Right lung (tissue), 5 donors: Measurements from ENCODE around the gene PTPRN2. TPM values are rescaled to one million over a fixed set of nuclear protein-coding genes. Genes with fewer than 3 reads are reported as not detected.
"Not testable (repeated sequence)": the region's sequence is repeated elsewhere in the genome, so short reads cannot be mapped to it uniquely, and the experiment has no call there.

ENCODE experiments used
- DNase-seq, 2 donors: peaks; one replicate each; pipeline ENCODE4 v3.0.0-alpha.2; 2013
- polyA plus RNA-seq, 5 donors: library from polyadenylated mRNA; unstranded; fragments of 120-200 nt; gene quantifications; one replicate each; pipeline versions ENCODE4 v1.2.1 to v1.2.3, GENCODE V29; 2013; ENCODE audit warnings: inconsistent platforms in 1 of 5, low replicate concordance in 1 of 5; ENCODE audit not compliant: insufficient read length in 5 of 5, insufficient read depth in 1 of 5

PTPRN2 gene
- polyA plus RNA-seq, 5 donors: 6.2 to 8.1 (median 7.0) TPM

DNA sequence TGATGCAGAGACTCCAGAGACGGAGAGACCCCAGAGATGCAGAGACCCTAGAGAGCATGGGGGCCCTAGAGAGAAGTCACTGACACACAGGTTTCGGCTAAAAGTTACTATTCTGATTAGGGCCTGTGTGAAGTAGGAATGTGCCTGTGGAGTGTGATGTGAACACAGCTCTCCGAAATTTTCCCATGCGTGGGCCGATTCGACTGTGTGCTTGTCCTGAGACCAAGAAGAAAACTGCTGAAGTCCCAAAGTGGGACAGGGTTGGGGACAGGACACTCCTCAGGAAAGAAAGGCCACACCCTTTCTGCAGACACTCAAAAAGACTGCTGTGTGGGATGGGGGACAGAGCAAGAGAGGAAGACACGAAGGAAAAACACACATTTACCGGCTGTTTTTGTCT, 533.5 kb downstream of the PTPRN2 start:
- no peak for DNase-seq

DNA sequence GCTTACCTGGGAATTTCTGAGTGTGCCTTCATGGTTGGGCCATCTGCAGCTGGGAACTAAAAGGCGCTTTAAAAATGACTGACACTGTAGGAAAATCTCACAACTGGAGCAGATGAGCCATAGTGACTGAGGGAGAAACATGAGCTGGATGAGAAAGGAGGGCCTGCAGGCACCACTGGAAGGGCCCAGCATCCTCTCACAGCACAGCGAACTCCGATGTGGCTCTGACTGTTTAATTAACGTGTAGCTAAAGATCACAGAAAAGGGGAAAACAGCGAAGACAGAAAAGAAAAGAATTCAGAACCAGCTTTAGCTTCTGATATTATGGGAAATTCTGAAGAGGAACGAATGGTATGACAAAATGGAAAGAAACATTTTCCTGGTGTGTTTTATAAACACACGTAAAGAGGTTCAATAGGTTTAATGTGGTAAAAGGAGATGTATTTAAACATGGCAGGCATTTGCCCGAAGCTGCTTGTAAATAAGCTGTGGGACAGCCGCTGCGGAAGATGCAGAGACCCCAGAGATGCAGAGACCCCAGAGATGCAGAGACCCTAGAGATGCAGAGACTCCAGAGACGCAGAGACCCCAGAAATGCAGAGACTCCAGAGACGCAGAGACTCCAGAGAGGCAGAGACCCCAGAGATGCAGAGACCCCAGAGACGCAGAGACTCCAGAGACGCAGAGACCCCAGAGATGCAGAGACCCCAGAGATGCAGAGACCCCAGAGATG, 534.3 kb downstream of the PTPRN2 start:
- no peak for DNase-seq

DNA sequence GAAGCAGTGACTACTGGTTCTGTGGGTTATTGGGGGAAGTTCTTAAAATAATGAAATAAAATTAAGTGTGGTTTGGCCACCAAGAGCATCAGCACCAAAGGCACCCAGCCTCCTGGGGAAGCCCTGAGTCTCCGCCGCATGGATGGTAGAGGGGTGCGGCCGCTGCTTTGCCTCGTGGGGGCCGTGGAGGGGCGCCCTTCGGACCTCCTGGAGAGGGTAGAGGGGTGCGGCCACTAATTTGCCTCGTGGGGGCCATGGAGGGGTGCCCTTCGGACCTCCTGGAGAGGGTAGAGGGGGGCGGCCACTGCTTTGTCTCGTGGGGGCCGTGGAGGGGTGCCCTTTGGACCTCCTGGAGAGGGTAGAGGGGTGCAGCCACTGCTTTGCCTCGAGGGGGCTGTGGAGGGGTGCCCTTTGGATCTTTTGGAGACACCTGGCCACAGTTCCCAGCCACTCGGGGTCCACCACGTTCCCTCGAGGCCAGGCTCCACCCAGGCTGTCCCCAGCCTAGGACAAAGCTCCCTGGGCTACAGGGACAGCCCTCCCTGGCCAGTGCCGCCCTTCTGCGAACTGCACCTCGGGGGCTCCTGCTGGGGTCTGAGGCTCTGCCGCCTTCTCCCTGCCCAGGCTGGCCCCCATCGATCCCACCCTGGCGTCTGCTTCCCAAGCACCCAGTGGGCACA, 535.1 kb downstream of the PTPRN2 start:
- no peak for DNase-seq

DNA sequence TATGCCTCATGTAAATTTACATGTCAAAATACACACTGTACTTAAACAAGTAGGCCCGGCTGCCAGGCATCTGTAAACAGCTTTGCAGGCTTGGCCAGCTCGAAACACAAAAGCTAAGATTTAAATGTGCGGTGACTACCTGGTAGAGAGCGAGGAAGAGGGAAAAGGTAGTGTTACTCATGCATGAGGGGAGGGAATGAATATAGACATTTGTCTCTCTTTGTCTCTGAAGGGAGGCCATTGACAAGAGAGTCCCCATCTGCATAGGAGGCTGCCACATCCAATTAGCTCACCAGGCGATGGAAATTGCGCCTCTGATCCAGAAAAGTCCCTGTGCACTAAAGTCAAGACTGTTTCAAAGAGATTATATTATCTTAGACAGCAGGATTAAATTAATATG, 535.8 kb downstream of the PTPRN2 start:
- DNase-seq: no peak

DNA sequence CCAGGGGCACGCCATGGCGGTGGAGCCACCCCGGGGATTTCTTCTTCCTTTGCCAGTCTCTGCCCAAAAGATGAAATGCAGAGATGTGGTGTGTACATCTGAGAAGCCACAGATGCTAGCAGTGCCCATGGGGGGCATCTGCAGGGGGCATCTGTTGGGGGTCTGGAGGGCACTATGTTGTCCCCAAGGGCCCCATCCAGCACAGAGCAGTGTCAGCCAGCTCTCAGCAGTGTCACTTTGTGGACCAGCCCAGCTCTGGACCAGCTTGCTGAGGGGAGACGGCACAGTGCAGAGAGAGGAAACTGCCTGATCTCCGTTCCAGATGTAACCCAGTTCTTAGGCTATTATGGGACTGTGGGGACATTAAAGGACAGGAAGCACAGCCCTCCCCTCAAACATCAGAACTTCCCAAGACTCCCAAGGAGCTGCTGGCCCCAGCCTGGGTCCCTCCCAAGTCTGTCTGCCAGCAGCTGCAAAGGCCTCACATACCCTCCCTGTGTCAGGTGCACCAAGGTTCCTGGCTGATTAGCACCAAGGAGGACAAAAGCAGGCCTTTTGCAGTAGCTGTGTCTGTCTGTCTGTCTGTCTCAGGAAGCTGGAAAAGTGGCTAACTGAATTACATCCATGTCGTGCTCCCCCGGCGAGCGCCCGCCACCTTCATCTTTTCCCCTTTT, 536.5 kb downstream of the PTPRN2 start:
- DNase-seq: no peak

DNA sequence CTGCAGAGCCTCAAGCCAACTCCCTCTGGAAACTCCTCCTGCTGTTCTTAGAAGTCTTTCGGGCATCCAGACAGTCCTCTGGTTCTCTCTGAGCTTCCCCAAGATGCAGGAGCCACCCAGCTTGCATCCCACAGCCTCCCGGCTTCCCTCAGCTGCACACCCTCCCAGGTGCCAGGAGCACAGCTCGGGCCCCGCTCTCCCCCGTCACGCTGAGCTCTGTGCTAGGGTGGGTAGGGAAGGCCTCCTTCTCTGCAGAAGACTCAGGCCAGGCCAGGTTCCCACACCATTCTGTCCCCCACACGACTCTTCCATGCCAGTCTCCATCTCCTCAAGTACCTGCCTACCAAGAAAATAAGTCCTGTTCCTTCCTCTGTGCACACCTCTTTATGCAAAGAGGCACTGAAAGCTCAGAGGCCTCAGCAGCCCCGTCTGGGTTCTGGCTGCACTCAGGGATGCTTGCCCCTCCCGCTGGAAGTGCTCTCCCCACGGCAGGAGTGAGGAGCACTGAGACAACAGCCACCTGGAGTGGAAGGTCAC, 537.1 kb downstream of the PTPRN2 start:
- DNase-seq: no peak

DNA sequence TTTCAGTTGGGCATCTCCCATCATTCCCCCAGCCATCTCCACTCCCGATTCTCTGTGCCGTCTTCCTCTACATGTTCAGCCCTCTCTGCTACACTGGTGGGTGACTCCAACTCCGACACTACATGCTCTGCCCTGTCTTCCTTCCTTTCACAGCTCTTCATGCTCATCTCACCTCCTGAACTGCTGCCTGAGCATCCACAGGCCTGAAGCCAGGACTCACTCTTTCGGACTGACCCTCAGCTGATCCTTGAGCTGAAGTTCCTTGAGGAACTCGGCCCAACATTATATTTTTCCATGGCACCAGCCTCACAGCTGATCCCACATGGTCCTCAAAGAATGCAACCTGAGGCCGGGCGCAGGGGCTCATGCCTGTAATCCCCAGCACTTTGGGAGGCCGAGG, 538.4 kb downstream of the PTPRN2 start:
- no peak for DNase-seq

DNA sequence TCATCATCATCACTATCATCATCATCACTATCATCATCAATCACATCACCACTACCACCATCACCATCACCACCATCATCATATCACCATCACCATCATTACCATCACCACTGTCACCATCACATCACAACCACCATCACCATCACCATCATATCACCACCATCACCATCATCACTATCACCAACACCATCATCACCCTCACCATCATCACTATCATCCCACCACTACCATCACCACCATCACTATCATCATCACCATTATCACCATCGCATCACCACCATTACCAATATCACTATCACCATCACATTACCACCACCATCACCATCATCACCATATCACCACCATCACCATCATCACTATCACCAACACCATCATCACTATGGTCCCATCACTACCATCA, 539.1 kb downstream of the PTPRN2 start:
- DNase-seq: no peak

DNA sequence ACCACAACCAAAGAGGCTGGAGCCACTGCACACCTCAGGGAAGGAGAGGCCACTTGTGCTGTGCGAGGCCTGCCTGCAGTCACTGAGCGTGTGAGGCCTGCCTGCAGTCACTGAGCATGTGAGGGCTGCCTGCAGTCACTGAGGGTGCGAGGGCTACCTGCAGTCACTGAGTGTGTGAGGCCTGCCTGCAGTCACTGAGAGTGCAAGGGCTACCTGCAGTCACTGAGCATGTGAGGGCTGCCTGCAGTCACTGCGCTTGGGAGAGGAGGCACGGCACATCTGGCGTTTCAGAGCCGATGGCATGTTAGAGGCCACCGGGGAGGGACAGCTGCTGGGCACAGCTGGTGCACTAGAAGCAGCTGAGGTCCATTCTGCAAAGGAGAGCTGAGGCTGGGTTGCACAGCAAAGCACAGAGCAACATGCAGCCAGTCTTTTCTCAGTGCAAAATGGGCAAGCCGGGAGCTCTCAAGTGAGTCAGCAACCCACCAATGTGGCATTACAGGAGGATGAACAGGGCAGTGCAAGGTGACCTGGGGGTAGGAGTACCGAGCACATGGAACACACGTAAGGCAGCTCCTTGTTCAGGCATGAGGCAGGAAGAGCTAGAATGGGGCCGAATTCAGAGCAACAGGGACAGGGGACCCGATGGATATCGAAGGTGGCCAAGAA, 540.1 kb downstream of the PTPRN2 start:
- no peak for DNase-seq

DNA sequence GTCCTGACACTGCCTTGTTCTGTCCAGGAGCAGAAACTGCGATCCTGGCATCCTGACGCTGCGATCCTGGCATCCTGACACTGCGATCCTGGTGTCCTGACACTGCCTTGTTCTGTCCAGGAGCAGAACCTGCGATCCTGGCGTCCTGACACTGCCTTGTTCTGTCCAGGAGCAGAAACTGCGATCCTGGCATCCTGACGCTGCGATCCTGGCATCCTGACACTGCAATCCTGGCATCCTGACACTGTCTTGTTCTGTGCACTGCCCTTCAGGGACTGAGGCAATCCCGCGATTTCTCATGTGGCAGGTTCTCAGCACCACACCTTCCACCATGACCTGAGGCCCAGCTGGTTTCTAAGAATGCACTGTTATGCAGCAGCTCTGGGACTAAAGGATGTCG, 541.4 kb downstream of the PTPRN2 start:
- not testable (repeated sequence) for DNase-seq

DNA sequence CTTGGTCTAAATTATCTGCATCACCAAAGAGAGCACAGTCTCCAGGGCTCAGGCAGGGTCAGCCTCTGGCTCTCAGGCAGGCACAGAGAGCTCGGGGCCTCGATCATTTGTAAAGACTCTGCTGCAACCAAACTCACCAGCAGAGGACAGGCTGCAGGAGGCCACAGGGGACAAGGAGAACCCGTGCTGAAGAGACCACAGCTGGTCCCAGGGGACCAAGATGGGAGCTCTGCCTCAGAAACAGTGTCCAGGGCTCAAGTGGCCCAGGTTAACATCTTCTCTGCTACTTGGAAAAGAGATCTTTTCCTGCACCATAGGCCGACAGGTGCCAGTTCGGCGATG, 543.2 kb downstream of the PTPRN2 start:
- DNase-seq: no peak

DNA sequence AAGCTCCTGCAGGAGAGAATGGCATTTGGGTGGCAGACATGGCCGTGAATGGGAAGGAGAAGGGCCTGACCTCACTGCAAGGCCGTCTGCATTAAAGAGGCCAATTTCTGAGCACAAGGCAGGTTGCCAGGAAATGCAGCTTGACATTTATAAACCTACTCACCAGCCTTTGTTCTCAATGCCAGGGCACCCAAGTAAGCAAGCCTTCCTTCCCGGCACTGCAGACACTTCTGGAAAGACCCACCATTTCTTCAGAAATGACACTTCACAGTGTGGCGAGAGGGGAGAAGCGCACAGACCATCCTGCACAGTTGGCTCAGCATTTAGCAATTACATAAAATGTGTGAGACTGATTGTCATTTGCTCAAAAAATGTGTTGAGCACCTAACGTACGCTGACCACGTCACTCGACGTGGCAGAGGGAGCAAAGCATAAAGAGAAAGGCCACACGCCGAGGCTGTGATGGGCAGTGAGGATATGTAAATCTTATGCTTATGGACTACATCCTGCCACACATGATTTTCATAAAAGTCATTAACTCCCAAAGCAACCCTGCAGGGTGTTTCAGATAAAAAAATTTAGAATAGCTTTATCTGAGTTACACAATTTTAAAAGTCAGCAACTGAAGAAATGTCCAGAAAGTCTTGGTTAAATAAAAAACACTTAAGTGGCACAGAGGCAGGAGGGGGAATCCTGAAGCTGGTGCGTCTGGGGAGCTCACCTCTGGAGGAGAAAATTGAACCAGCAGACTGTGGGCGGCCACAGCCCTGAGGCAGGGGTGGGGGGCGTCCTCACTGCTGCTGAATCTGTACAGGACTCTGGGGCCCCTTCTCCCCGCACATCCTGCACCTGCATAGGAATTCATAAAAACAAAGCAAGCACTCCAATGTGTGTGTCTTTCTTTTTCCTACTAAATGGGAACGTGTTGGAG, 543.8 kb downstream of the PTPRN2 start:
- DNase-seq: peak; percentile 28 to 36

DNA sequence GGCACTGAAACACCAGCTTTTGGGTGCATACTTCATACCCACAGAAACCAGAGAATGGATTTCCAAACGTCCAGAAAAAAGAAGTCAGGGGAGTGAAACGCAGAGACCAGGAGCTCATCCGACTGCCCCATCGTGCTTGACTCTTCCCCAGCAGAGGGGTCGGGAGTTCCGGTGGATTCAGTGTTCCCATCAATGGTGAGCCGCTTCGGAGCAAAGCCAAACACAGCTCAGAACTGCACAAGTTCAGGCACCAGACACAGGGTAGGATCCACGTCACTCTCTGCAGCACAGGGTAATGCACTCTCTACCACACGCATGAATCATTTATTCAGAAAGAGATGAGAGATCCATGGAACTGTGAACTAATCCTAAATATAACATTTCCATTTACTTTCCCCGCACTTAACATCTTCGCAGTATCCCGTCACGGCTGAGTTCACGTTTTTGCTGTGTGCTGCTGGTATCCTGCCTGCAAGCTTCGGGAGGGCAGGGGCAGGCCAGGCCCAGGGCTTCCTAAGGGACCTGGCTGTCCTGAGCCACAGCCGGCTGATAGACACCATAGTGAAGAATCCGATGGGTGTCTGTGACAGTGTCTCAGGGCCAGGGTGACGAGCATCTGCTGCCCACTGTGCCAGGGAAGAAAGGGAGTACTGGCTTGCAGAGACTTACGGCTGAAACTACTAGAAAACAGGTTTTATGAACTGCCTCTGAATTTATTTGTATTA, 545.3 kb downstream of the PTPRN2 start:
- DNase-seq: no peak

DNA sequence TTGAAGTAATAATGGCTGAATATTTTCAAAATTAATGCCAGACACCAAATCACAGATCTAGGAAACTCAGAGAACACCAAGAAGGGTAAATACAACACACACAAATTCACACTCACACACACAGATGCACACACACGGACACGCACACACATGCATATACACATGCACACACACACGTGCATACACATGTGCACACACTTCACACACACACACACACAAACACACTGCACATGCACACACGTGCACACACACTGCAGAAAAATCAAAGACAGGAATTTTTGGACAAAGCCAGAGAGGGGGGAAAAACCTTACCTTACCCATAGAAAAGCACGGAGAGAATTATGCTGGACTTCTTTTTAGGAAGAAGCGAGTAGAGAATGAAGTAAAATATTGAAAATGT, 547.4 kb downstream of the PTPRN2 start:
- DNase-seq: no peak

DNA sequence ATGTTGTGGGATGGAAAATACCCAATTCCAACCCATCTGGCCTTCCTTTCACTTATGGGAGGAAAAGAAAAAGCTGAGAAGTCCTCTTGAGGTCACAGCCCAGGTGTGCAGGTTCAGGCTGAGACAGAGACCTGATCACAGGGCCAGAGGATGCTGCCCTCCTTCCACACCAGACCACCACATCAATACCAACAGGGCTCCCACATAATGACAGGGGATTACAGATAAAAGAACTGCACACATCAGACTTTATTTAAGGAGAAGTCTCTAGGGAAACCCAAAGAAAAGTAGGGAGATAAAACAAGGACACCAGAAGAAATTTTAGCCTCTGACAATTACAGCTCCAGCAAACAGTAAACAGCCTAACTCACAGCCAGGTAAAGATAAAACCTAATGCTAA, 548.4 kb downstream of the PTPRN2 start:
- DNase-seq: no peak

DNA sequence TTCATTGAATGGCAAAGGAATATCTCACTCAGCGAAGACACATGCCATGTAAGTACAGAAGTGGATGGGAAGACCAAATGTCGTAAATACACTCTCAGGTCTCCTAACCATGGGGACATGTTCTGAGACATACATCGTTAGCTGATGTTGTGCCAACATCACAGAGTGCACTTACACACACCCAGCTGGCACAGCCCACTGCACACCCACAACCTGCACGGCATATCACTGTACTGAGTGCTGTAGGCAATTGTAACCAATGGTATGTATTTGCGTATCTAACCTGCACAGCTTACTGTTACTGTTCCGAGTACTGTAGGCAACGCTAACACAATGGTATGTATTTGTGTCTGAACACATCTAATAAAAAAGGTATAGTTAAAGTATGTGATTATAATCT, 550.4 kb downstream of the PTPRN2 start:
- DNase-seq: no peak

DNA sequence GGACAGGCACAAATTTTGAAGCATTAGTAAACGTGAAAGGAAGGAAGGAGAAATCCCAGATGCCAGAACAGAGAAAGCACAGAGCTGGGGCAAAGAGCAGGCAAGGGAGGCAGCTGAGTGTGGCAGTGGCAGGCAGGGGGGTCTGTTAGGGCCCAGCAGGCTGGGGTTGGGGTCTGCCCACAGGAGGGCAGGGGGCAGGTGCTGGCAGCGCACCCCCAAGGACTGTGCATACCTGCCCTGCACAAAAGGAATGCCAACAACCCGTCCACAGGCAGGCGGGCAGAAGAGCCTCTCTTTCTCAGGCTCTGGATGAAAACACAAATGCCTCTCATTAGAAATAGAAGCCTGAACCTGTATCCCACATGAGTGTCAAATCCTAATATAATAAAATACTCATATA, 552.3 kb downstream of the PTPRN2 start:
- no peak for DNase-seq

DNA sequence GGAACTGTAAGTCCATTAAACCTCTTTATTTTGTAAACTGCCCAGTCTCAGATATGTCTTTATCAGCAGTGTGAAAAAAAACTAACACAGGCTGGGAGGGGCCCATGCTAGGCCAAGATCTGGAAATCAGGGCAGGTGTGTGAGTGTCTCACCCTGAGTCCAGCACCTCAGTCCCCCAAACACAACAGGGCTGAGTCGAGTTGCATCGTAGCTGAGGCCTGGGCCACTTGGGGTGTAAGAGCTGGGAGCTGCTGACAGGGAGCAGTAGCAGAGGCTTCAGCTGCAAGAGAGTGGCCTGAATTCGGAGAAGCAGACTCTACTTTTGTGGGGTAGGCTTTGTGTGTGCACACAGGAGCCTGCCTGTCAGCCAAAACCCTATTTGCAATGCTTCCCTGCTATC, 553.1 kb downstream of the PTPRN2 start:
- no peak for DNase-seq

DNA sequence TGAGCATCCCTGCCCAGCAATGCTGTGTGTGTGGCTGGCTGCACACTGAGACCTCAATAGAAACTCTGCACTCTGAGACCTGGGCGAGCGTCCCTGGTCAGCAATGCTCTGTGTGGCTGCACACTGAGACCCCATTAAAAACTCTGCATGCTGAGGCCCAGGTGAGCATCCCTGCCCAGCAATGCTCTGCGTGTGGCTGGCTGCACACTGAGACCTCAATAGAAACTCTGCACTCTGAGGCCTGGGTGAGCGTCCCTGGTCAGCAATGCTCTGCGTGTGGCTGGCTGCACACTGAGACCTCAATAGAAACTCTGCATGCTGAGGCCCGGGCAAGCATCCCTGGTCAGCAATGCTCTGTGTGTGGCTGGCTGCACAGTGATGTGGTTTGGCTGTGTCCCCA, 553.7 kb downstream of the PTPRN2 start:
- not testable (repeated sequence) for DNase-seq

DNA sequence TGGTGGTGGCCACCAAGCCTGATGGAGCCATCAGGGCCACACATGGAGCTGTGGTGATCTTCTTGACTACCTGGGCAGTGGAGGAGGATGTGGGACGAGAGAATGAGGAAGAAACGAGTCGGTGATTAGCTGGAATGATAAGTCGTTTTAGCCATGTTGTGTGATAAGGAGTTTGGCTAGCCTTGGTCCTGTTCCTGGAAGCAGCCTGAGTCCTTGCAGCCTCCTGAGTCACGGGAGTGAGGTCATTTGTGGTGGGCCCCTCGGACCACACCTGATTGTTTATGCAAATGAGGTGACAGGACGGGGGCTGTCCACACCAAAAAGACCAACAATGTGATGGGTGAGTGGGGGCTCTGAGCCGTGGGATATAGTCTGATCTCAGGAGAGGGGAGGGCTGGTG, 554.4 kb downstream of the PTPRN2 start:
- no peak for DNase-seq
